KOPT-K1 (cell line): ENCODE measurements around the gene PLCH1.

Experiments
- H3K27ac ChIP-seq: fragments of 200-600 bp; sonication (generic); 2 replicates; pipeline ENCODE4 v1.5.1; 2016; ENCODE audit warnings: antibody characterized with exemption, mild to moderate bottlenecking, low read depth, low read length; ENCODE audit not compliant: poor library complexity, severe bottlenecking
- H3K36me3 ChIP-seq: fragments of 200-600 bp; sonication (generic); 2 replicates; pipeline ENCODE4 v1.5.1; 2017; ENCODE audit warnings: antibody characterized with exemption, mild to moderate bottlenecking, low read length, moderate library complexity; ENCODE audit not compliant: insufficient read depth
- H3K9me3 ChIP-seq: fragments of 200-600 bp; sonication (generic); 2 replicates; pipeline ENCODE4 v1.5.1; 2017; ENCODE audit warnings: antibody characterized with exemption, low read length, mild to moderate bottlenecking; ENCODE audit not compliant: insufficient read depth, poor library complexity, severe bottlenecking

The PLCH1 gene

DNA sequence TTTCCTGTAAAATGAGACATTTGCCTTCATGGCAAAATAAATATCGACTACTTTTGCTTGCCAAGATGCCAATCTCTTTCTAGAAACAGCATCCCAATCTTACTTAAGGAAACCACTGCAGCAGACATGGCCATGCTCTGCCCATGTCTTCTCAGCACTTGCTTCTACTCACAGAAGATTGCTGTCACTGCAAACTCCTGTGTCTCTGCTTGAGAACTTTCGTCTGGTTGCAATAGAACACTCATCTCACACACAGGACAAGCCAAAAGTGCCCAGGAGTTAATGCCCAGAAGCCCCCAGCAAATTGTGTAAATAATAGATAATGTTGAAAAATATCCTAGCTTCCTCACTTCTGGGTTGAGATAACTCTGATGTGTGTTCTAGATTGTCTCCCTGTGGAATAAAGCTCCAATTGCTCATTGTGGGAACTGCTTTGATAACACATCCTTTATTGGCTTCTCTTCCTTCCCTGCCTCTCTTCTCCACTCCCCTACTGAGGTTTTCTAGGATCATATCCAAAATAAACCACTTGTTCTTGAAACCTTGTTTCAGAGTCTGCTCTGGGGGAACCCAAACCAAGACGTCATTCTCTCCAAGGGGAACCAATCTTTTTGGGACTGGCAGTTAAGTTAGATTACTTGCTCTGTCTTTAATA lies 295.1 kb downstream of the PLCH1 start:
- no peaks in the 10 kb centered on the region for H3K36me3 ChIP-seq
- no peak overlapping the region for H3K27ac ChIP-seq

DNA sequence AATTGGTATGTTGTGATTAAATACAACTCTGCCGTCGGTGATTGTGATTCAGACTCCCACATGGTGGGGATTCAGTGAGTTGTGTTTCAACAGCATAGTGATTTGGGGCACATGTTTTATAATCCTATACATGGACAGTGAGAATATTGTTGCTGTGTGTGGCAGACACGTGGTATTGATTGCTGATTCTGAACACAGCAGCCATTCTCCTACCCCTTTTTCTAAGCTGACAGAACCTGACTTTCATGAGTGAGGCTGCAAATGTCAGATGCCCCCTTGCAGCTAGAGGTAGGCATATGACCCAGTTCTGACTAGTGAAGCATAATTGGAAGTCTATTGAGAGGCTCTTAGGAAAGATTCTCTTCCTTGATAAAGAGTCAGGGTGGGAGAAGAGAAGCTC lies 296.3 kb downstream of the PLCH1 start:
- no peak overlapping the region for H3K27ac ChIP-seq
- H3K36me3 ChIP-seq: no peaks in the 10 kb centered on the region

More for the DNA sequence above, 295.1 kb downstream of the PLCH1 start:
- H3K9me3 ChIP-seq: no peaks in the 10 kb centered on the region

DNA sequence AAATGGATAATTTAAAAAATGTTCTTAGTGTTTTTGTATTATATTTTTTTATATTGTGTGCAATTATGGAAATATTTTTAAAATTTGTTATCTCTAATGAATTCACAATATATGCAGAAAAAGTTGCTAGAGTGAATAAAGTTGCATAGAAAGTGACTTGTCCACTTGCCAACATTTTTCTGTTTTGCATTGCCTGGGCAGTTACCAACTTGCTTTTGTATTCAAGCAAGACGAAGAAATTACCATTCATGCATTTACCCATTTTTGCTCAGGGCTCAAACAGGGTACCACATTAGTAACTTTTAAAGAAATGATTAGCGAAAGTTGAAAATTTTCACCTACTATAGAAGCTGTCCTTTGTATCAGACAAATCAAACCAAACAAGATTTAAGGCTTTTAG lies 298.5 kb downstream of the PLCH1 start:
- no peak overlapping the region for H3K27ac ChIP-seq
- no peaks in the 10 kb centered on the region for H3K36me3 ChIP-seq
- no peaks in the 10 kb centered on the region for H3K9me3 ChIP-seq

More for the DNA sequence above, 296.3 kb downstream of the PLCH1 start:
- H3K9me3 ChIP-seq: no peaks in the 10 kb centered on the region

DNA sequence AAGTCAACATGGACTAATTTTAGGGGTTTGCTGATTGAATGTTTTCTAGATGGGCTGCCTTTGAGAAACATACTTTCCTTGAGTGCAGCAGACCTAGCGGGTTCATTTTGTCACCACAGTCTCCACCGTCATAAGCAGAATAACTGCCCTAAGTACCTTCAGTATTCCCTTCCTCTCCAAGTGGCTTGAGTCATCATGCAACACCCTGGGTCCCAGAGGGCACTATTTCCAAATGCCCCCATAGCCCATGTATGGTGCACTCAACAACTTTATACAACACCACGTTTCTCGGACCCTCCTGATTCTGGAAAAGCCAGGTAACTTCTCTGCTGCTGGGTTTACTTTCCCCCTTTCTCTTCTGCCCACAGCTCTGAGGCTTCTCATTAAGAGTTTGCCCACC lies 300.1 kb downstream of the PLCH1 start:
- no peak overlapping the region for H3K27ac ChIP-seq
- no peaks in the 10 kb centered on the region for H3K36me3 ChIP-seq
- no peaks in the 10 kb centered on the region for H3K9me3 ChIP-seq

DNA sequence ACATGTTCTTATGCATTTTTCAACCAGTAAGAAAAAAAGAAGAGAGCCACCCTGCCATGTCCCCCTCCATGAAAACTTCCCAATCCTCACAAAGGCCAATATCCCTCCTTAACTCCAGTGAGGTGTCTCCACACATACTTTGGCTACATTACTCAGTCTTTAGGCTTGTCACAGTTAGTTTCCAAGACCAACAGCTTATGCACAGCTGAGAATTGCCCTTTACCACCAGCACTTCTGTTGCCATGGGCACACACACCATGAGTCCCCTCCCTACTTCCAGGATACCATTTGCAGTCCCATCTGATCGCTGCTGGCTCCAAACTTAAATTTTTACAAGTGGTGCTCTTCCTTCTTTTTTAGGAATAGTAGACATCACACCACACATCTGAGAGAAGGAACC lies 301.1 kb downstream of the PLCH1 start:
- H3K9me3 ChIP-seq: no peaks in the 10 kb centered on the region
- H3K27ac ChIP-seq: no peak overlapping the region
- no peaks in the 10 kb centered on the region for H3K36me3 ChIP-seq

DNA sequence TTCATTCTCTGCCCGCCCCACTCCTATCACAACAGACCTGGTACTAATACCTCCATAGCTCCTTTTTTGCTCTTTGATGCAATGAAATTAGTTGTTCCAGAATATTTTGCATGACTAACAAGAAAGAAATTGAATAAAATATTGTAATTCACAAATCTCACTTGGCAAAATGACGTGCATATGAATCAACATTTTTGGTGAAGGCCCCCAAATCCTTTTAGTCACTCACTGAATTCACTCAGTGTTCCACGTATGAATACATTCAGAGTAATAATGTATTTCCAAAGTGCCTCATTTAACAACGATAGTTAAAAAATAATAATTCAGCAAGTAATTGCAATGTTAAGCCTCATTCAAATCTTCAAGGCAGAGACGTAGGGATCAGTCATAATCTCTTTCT lies 302.8 kb downstream of the PLCH1 start:
- no peak overlapping the region for H3K27ac ChIP-seq
- H3K9me3 ChIP-seq: no peaks in the 10 kb centered on the region
- no peaks in the 10 kb centered on the region for H3K36me3 ChIP-seq

DNA sequence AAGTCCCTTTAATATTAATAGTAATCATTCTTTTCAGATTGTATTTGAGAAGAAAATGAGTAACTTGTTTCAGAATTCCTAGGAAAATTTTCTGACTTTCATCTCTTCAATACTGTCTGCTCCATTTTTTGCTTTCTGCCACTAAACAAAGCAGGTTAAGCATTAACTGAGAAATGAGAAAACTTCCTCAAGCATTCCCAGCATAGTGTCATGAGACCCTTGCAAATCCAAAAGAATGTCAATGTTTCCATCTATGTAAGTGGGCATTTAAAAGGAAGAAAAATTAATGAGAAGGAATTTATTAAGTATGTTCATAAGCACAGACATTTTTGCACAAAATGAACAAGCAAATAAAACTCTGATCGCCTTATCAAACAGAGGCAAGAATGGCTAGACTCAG lies 303.4 kb downstream of the PLCH1 start:
- H3K9me3 ChIP-seq: no peaks in the 10 kb centered on the region
- no peaks in the 10 kb centered on the region for H3K36me3 ChIP-seq
- H3K27ac ChIP-seq: no peak overlapping the region

DNA sequence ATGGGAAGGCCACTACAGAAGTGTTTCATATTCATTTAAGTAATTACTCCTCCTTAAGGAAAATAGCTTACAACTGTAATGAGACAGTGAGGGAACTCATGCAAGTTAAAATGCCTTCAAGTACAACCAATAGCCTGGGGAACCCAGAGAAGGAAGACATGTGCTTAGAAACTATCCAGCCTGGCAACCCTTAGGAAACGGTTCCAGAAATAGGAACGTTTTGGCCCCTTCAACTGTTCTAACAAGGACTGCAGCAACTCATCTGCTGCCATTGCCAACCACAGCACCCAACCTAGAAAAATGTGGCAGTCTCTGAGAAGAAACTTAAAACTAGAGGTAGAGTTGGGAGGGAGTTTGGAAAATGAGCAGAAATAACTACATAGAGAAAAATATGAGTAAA lies 303.8 kb downstream of the PLCH1 start:
- no peak overlapping the region for H3K27ac ChIP-seq
- no peaks in the 10 kb centered on the region for H3K9me3 ChIP-seq
- no peaks in the 10 kb centered on the region for H3K36me3 ChIP-seq

DNA sequence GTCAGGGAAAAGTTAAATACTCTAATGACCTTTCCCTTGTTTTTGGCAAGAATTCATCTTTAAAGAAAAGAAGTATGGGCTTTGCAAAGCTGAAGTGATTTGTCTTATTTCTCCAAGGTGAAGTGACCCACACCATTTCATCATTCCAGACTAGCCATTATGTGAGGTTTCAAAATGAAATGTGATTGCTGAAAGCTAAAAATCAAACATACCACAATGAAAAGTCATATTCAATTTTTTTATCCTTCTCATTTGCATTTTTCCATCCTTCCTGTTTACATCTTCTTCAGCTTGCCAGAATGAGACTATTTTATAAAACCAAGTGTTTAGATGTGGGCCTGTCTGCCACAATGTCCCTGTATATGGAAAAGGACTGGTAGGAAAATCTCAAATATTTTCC lies 309.1 kb downstream of the PLCH1 start:
- no peak overlapping the region for H3K27ac ChIP-seq
- no peaks in the 10 kb centered on the region for H3K9me3 ChIP-seq
- H3K36me3 ChIP-seq: no peaks in the 10 kb centered on the region

DNA sequence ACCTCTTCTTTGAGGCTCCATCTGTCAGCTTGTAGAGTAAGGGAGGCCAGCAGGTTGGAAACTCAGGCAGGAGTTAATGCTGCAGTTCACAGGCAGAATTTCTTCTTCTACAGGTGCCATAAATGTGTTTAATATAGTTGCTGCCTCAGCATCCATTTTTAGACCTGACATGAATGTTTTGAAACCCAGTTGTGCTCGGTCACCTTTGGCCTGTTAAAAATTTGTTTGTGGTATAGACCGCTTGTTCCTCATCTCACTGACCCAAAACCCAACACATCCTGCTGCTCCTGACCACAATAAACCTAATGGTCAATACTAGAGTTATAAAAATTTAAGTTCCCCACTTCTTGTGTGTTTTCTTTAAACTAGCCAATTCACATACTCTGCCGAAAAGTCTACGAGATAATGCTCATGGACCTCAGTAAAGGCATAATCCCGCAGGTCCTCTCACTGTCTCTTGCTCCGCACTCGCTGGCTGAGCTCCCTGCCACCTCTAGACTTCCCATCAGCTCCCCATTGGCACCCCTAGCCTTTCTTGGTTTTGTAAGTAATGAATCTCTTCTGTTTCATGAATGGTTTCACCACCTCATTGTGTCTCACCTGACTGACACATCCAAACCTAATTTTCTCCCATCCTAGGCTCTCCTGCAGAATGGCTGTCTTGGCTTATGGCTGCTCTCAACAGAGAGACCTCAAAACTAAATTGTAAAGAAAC lies 312.9 kb downstream of the PLCH1 start:
- Histone ChIP-seq H3K9me3 (peaks cover 11% of the 10 kb centered on the region), H3K36me3 (no peaks in the 10 kb centered on the region), H3K27ac (no peak overlapping the region)

DNA sequence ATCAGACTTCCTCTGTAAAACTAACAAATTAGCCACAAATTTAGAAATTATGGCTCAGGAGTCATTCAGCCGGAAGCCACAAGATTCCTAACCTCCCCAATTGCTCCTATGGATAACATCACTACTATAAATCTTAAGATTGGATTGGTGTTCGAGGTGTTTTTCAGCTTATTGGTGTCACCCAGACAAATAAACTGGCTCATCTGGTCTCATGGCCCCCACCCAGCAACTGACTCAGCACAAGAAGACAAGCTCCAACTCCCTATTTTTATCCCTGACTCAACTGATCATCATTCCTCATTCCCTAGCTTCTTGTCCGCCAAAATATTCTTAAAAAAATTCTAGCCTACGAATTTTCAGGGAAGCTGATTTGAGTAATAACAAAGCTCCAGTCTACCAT lies 316.3 kb downstream of the PLCH1 start:
- H3K27ac ChIP-seq: no peak overlapping the region
- peaks cover 11% of the 10 kb centered on the region for H3K9me3 ChIP-seq
- H3K36me3 ChIP-seq: no peaks in the 10 kb centered on the region

DNA sequence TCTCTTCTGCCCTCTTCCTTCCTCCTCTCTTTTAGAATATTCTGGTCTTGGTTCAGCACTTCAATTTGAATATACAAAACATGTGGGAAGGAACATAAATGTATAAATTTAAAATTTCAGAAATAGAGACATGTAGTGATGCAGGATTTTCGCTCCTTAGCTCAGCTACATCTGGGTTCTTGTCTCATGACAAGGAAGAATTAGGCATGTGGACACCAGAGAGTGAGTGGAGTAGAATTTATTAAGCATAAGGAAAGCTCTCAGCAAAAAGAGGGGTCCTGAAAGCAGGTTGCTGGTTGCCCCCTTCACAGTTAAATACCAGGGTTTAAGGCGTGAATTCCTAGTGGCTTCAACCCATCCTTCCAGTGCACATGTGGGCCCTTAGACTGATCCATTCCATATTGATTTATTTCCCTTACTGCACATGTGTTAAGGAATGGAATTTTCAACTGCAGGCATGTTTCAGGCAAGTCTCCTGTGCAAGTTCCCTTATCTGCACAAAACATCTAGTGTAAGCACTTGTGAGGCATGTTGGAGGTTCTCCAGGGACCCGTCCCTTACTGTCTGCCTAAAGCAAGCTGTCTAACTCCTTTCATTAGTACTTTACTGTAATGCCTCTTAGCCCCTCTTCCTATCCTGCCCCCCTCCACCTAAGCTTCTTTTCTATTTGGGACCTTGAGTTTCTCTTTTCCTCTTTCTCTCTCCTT lies 318.2 kb downstream of the PLCH1 start:
- H3K36me3 ChIP-seq: no peaks in the 10 kb centered on the region
- H3K9me3 ChIP-seq: peaks cover 11% of the 10 kb centered on the region

DNA sequence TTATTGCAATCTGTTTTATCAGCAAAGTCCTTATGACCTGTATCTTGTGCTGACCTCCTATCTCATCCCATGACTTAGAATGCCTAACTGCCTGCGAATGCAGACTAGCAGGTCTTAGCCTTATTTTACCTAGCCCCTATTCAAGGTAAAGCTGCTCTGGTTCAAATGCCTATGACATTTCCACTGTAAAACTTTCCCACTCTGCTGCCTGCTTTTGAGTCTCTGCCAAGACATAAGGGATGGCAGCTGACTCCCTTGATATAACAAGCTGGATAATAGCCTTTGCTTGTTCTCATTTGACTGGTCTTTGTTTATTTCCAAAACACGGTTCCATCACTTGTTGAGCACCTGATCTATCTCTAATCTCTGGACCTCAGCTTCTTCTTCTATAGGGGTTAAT lies 319.5 kb downstream of the PLCH1 start:
- peaks cover 11% of the 10 kb centered on the region for H3K9me3 ChIP-seq
- H3K36me3 ChIP-seq: no peaks in the 10 kb centered on the region
- no peak overlapping the region for H3K27ac ChIP-seq

More for the DNA sequence above, 318.2 kb downstream of the PLCH1 start:
- no peak overlapping the region for H3K27ac ChIP-seq

DNA sequence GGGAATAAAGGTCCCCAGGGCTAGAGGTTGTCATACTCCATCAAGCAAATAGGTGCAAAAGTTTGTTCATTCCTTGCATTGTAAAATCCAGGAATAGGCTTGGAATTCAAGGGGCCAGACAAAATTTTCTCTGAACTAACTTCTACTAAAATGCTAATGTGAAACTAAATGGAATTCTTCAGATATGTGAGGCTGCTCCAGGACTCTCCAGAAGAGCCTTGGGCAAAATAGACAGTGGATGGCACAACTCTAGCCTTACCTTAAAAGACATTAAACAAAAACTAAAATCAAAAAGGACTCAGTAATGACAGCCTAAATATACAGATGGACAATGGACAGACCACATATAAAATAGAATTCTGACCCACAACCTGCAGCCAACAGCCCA lies 320.6 kb downstream of the PLCH1 start:
- no peaks in the 10 kb centered on the region for H3K36me3 ChIP-seq
- H3K27ac ChIP-seq: no peak overlapping the region
- H3K9me3 ChIP-seq: peaks cover 8% of the 10 kb centered on the region

DNA sequence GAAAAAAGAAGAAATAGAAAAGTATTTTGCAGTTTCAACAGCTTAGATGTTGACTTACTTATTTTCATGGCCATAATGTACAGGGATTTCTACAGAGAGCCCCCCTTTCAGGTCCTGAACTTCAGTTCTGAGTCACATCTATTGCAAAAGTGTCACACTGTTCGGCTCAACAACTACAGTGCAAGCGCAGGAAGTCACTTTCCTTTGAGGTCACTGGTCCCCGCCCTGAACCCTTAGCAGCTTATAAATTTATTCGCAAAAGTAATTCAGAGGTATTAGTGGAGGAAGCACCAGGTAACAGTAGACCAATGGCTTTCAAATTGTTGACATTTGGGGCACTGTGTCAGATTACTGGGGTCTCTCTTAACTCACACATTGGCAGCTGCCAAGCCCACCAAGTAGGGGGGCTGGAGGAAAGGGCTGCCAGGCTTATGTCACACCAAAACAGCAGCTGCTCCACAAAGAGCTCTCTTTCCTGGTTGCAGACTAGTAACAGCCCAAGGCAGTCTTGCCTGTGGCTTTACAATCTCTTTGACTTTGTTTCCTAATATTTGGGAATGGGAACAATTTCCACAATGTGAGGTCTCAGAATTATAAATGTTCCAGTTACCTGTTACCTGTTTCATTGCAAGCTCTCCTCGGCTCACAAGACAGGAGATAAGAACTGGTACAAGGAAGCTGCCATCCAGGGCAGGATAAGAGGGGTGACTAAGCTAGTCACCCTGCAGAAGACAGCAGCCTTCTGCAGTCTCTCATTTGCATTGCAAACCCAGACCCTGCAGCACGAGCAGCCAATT lies 321.1 kb downstream of the PLCH1 start:
- Histone ChIP-seq H3K9me3 (peaks cover 2% of the 10 kb centered on the region), H3K36me3 (no peaks in the 10 kb centered on the region), H3K27ac (no peak overlapping the region)
